C4-2B (cell line): ENCODE measurements around the gene UBASH3B.

Experiments
- CTCF ChIP-seq: fragments of 450-650 bp; conservative IDR thresholded peaks from 2 replicates; pipeline ENCODE4 v1.5.1; 2017; ENCODE audit warnings: mild to moderate bottlenecking
- ZFX ChIP-seq: fragments of 450-650 bp; IDR thresholded peaks from 2 replicates; pipeline ENCODE4 v1.6.1; 2017

GRCh38 chr11:122807731-122808477 is 152.4 kb downstream of the UBASH3B start:
- TF ChIP-seq CTCF (no peak), ZFX (no peak)
